ENCODE data around the gene LENG8. TPM values are rescaled to one million over a fixed set of nuclear protein-coding genes. Genes with fewer than 3 reads are reported as not detected.

LENG8 gene
- polyA plus RNA-seq, 3 donors = 119 to 275 (median 153) TPM

DNA sequence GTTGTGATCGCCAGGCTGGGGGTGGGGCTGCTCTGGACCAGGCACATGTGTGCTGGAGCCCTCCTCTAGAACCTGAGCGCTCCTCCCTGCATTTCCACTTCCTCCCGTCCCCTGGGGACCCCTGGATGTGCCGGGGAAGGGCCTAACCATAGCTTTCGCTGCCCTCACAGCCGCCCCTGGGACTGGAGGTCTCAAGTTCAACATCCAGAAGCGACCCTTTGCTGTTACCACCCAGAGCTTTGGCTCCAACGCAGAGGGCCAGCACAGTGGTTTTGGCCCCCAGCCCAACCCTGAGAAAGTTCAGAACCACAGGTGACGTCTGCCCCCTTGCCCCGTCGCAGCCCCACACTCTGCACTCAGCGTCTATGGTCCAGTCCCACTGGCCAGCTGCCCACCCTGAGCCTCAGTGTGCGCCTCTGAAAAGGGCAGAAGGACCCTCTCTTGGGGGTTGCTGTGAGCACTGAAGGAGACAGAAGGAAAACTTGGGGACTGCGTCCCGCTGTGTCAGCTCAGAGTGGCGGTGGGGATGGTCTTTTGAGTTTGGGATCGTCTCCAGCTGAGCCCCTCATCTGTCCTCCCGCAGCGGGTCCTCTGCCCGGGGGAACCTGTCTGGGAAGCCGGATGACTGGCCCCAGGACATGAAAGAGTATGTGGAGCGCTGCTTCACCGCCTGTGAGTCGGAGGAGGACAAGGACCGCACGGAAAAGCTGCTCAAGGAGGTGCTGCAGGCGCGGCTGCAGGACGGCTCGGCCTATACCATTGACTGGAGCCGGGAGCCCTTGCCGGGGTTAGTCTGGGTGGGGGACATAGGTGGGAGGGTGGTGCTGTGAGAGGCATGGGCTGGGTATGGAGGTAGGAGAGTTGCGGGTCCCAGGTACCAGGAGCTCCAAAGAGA is 6.0 kb downstream of the LENG8 start:
- no peak for DNase-seq (ENCODE audit: extremely low read depth in 1 of 11, low read depth in 9 of 11, low spot score in 4 of 11)

DNA sequence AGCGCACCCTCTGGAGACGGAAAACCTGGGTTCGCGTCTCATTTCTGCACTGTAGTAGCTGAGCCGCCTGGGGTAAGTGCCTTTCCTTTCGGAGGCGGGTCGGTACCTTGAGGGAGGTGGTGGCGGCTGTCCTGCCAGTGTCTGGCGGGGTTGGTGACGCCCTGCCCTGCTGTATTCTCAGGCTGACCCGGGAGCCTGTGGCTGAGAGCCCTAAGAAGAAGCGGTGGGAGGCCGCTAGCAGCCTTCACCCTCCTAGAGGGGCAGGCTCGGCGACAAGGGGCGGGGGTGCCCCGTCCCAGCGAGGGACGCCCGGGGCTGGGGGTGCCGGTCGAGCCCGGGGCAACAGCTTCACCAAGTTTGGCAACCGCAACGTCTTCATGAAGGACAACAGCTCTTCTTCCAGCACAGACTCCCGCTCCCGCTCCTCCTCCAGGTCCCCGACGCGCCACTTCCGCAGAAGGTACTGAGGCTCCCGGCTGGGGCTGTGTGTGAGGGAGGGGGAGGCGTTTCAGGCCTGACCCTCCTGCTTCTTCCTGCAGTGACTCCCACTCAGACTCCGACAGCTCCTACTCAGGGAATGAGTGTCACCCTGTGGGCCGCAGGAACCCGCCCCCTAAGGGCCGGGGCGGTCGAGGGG is 6.9 kb downstream of the LENG8 start:
- DNase-seq (ENCODE audit: extremely low read depth in 1 of 11, low read depth in 9 of 11, low spot score in 4 of 11) = no peak

DNA sequence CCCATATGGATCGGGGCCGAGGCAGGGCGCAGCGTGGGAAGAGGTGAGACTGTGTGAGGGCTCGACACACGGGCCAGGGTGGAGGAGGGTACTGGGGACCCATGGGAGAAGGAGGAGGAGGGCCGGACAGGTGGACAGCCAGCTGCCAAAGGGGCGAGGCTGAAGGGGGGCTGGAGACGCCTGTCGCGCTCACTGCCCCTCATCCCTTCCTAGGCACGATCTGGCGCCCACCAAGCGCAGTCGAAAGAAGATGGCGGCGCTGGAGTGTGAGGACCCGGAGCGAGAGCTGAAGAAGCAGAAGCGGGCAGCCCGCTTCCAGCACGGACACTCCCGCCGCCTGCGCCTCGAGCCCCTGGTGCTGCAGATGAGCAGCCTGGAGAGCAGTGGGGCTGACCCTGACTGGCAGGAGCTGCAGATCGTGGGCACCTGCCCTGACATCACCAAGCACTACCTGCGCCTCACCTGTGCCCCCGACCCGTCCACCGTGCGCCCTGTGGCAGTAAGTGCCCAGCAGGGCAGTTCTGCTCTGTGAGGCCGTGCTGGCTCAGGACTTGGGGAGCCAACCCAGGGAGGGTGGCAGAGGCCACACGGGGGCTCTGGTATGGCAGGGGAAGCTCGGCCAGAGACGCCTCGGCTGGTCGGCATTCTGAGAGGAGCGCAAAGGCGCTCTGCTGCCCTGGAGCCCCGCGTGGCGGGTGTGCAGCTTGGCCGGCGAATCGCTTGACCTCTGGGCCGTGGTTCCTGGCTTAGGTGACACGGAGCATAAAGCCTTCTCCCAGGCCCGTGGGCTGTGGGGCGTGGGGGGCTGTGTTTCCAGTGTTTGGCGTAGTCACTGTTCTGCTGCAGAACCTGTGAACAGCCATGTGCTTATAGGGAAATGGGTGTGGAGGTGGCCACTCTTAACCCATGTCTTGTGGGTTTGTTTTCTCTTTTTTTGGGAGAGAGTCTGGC is 7.7 kb downstream of the LENG8 start:
- DNase-seq (ENCODE audit: extremely low read depth in 1 of 11, low read depth in 9 of 11, low spot score in 4 of 11) = no peak

DNA sequence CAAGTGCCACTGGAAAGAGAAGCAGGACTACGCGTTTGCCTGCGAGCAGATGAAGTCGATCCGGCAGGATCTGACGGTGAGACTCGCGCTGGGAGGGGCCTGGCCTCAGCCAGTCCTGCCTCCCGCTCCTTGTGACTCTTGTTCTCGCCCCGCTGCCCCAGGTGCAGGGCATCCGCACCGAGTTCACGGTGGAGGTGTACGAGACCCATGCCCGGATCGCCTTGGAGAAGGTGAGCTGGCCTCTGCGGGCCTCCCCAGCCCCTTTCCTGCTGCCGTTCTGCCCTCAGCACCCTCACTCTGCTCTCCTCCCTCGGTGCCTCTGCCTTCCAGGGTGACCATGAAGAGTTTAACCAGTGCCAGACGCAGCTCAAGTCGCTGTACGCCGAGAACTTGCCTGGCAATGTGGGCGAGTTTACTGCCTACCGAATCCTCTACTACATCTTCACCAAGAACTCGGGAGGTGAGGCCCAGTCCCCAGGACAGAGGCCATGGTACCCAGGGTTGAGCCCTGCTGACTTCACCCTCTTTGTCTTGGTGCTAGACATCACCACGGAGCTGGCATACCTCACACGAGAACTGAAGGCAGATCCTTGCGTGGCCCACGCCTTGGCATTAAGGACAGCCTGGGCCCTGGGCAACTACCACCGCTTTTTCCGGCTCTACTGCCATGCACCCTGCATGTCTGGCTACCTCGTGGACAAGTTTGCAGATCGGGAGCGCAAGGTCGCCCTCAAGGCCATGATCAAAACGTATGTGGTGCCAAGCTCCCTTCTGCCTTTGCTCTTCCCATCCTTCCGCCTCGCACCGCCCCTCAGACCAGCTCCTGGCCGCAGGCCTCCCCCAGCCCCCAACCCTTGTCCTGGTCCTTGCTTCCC is 9.0 kb downstream of the LENG8 start:
- no peak for DNase-seq (ENCODE audit: extremely low read depth in 1 of 11, low read depth in 9 of 11, low spot score in 4 of 11)

DNA sequence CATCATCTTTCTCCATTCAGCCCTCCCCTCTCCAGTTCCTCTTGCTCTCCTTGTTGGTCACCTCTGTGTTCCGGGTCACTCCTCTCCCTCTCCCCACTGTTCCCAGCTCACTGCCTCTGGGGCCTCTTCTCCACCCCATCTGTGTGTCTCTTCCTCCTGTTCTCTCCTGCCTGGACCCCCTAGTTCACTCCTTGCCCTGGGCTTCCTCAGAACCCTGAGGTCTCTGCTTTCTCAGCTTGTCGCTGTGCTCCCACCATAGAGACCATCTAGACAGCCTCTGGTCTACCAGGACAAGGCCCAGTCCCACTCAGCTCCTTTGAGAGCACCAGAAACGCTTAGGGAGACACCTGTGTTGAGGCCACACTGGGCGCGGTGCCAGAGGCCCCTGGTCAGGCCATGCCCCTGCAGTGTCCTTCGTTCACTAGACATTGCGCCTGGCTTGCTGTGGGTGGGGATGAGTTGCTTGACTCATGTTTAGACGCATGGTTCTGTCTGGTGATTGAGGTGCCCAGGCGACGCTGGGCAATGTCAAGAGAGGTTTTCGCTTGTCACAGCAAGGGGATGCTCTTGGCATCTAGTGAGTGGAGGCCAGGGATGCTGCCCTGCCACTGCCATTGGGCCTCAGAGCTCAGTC is 9.8 kb downstream of the LENG8 start:
- no peak for DNase-seq (ENCODE audit: extremely low read depth in 1 of 11, low read depth in 9 of 11, low spot score in 4 of 11)

DNA sequence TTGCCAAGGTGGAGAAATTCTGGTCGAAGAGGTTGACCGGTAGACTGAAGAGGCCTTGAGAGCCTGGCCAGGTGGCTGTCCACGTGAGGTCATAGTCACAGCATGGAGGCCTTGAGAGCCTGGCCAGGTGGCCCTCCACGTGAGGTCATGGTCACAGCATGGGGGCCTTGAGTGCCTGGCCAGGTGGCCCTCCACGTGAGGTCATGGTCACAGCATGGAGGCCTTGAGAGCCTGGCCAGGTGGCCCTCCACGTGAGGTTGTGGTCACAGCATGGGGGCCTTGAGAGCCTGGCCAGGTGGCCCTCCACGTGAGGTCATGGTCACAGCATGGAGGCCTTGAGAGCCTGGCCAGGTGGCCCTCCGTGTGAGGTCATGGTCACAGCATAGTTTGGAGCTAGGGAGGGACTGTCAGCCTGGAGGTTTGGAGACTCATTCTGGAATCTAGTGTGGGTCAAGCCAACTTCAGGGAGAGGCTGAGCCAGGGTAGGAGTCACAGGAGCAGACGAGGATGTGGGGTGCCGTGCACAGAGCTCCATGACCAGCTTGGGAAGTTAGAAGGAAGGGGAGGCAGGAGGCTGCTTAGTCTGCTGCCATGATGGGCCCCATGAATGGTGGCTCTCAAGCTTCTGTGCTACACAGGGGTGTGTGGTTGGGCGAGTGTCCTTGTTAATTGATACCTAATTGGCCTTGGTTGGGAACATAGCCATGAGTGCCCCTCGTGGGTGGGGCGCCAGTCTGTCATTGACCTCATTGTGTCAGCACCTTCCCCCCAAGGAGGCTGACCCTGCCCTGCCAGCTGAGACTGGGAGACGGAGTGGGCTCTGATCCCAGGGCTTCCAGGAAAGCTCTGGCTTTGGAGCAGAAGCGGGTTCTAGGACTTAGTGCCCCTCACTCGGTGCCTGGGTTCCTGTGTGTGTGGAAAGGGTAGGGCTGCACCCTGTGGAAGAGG is 10.6 kb downstream of the LENG8 start:
- no peak for DNase-seq (ENCODE audit: extremely low read depth in 1 of 11, low read depth in 9 of 11, low spot score in 4 of 11)

DNA sequence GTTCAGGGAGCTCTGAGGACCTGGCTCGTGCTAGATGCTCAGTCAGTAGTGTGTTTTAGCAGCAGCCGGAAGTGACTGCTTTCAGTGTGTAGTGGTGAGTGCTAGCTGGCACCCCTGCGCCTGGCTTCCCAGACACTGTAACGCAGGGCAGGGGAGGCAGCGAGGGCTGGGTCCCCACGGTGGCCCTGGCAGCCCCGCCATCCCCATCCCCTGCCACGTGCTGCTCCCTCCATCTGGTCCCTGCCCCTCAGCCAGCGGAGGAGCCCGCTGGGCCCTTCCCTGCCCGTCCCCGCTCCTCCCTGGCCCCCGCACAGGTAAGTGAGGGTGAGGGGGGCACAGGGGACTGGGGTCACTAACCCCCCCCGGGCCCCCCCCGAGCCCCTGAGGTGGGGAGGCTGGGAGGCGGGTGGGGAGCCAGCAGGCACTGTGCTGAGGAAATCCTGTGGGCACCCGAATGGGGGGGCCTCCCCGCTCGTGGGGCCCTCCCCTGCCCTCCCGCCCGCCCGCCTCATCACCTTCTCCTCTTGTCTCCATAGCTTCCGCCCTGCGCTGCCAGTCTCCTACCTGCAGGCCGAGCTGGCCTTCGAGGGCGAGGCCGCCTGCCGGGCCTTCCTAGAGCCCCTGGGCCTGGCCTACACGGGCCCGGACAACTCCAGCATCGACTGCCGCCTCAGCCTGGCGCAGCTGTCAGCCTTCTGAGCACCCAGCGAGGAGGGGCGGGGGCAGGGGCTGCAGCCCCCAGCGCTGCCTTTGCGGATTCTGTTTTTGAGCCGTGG is 11.4 kb downstream of the LENG8 start:
- no peak for DNase-seq (ENCODE audit: extremely low read depth in 1 of 11, low read depth in 9 of 11, low spot score in 4 of 11)

DNA sequence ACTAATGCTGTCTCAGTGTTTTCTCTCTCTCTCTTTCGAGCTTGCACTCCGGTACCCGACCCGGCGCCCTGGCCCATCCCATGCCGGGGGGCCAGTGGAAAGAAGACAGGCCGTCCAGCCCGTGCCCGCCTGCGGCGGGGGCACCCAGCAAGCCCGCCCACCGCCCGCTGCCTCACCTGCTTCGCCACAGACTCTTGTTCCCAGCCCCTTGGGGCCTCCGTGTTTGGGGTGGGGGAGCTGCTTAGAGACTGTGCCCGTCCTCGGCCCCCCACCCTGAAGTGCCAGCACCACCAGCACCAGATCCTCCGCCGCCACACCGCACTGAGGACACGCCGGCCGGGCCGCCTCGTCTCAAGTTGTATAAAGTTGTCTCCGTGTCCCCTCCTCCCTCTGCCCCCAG is 12.2 kb downstream of the LENG8 start:
- no peak for DNase-seq (ENCODE audit: extremely low read depth in 1 of 11, low read depth in 9 of 11, low spot score in 4 of 11)

DNA sequence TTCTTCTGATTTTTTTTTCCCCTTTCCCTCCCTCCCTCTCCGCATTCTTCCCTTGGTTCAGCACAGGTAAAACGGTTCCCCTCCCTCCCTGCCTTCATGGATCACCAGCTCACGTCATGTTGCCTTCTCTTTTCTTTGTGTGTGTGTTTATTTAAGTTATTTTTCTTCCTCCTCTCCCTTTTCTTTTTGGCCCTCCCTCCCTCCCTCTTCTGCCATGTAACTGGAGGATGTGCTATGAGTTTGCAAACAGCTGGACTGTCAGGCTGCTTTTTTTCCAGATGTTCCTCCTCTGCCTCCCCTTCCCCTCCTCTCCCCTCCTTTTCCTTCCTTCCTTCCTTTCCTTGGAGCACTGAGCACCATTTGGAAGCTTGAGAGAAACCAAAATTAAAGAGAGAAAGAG is 12.6 kb downstream of the LENG8 start:
- peak in 5 of 11 donors; percentile 50 to 82 (median 70) for DNase-seq (ENCODE audit: extremely low read depth in 1 of 11, low read depth in 9 of 11, low spot score in 4 of 11)

DNA sequence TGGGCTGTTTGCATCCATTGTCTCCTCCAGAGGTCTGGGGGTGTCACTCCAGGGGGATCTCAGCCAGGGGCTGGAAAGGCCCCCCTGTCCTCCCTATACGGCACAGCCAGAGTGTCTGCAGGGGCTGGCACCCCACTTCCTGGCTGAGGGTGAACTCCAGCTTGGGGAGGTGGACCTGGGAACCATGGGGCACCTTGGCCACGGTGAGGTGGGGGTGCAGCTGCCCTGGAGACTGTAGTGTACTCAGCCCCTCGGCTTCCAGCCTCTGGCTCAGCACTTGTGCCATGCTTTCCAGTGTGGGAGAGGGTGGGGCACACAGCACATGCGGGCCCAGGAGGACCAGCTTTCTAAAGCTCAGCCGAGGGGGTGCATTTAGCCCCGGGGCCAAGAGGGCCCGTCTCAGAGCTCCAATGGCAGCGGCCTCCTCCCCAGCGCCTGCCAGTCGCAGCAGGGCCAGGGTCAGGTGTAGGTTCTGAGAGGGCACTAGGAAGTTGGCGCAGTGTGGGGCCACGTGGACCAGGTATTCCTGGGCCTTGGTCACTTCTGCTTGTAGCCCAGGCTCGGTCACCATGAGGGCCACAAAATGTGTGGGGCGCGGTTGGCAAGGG is 13.2 kb downstream of the LENG8 start:
- no peak for DNase-seq (ENCODE audit: extremely low read depth in 1 of 11, low read depth in 9 of 11, low spot score in 4 of 11)

DNA sequence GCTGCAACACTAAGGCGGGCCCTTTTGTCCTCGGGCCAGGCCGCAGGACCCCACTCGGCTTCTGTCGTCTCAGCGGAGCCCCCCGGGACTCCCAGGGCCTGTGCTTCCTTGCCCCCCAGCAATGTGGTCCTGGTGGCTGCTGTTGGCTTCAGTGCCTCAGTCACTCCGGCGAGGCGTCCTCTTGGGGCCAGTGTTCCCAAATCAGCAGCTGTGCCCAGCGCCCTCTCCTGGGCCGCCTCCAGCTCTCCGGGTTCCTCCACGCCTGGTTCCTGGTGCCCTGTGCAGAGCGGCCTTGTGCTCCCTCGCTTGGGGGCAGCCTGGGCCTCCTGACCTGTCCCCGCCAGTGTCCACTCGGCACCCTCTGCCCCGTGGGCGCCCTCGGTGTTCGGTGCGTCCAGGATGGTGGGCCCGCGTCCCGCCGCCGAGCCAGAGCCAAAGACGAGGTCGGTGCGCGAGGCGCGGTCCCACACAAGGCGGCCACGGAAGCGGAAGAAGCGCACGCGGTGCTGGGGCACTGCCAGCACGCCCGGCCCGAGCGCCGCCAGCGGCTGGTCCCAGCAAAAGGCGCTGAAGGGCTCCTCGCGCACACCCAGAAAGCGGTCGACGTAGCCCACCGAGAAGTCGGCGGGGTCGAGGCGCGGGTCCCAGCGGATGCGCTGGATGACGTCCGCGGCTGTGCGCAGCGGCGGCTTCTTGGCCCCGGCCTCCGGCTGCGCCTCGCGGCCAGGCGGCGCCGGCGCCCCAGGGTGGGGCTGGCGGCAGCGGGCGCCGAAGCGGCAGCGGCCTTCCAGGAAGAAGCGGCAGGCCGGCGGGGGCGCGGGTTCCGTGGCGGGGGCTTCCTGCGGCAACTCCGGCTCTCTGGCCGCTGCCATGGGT is 13.9 kb downstream of the LENG8 start:
- peak in 1 of 11 donors; percentile 35 for DNase-seq (ENCODE audit: extremely low read depth in 1 of 11, low read depth in 9 of 11, low spot score in 4 of 11)

DNA sequence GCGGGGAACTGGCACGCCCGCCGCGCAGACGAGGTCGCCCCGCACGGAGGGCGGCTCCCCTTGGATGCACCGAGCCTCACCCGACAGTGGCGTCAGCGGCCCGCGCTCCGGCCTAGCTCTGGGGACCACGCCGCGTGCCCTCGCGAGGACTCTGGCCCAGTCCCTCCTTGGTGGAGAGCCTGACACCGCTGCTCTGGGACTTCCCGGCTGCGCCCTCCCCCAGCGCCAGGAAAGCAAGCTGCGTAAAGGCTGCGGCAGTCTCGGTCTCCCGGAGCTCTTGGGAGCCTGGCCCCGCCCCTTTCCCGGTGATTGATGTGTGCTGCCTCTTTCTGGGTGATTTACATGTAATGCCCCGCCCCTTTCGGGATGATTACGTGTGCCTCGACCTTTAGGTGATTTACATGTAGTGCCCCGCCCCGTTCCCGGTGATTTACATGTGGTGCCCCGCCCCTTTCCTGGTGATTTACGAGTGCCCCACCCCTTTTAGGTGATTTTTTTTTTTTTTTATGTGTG is 14.6 kb downstream of the LENG8 start, which contains the start of gene LENG9:
Gene LENG9 (minus strand): TSS at position 248 of the 513 bp plus-strand sequence. CDS start 252 bp downstream, outside the sequence.
- peak in 9 of 11 donors; percentile 79 to 92 (median 90) for DNase-seq (ENCODE audit: extremely low read depth in 1 of 11, low read depth in 9 of 11, low spot score in 4 of 11)

DNA sequence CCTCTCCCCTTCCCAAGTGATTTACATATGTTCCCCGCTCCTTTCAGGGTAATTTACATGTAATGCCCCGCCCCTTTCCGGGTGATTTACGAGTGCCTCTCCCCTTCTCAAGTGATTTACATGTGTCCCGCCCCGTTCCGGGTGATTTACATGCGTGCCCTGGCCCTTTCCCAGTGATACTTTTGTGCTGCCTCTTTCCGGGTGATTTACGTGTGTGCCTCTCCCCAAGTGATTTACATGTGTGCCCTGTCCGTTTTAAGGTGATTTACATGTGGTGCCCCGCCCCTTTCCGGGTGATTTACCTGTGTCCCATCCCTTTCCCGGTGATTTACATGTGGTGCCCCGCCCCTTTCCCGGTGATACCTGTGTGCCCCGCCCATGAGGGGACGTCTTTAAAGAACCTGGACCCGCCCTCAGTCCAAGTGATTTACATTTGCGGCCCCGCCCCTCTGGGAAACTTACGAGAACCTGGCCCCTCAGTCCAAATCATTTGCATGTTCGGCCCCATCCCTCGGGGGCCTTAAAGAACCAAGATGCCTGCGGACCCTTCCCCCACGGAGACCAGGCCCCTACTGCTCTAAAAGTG is 15.1 kb downstream of the LENG8 start:
- DNase-seq (ENCODE audit: extremely low read depth in 1 of 11, low read depth in 9 of 11, low spot score in 4 of 11) = peak in 6 of 11 donors; percentile 67 to 89 (median 76)
